NCI-H2196 (cell line): ENCODE data around the gene UBE2B.
A peak's percentile ranks its signal among the peaks of the same experiment; 100 is the strongest.
"Not testable (repeated sequence)": the region's sequence is repeated elsewhere in the genome, so short reads cannot be mapped to it uniquely, and the experiment has no call there.

Experiments
- DNase-seq: peaks from one replicate; lab custom pipeline; 2025; ENCODE audit not compliant: unreplicated experiment; lab: John Stamatoyannopoulos, UW

The UBE2B gene

DNA sequence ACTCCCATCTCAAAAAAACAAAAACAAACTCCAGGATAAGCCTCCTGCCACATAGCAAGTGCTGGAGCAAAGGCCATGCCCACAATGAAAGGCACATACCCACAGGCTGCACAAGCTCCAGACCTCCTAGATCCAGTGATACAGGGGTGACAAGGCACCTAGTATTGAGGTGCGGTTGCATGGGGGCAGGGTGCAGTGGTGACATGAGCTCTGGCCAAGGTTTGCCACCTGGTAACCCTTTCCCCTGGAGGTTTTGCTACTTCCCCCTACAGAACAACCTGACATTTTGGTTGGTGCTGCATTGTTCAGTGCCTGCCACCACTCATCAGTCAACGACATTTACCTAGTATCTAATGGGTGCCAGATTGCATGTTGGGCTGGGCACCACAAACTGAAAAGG is 25.8 kb downstream of the UBE2B start:
- DNase-seq = no peak

DNA sequence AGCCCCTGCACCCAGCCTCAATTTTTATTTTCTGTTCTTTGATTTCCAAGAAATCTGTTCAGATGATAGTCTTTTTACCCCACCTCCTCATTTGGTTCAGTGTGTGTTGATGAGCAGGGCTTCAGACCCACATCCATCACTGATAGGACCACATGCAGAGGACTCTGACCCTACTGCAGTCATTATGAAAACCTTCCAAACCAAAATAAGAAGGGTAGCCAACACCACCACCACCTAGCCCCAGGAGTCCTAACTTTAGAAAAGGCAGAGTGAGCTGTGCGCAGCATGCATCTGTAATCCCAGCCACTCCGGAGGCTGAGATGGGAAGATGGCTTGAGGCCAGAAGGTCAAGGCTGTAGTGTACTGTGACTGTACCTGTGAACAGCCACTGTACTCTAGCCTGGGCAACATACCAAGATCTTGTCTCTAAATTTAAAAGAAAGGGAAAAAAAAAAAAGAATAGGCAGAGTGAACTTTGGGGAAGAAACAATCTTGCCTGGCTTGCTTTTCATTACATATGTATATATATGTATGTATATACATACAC is 27.3 kb downstream of the UBE2B start:
- DNase-seq = no peak

DNA sequence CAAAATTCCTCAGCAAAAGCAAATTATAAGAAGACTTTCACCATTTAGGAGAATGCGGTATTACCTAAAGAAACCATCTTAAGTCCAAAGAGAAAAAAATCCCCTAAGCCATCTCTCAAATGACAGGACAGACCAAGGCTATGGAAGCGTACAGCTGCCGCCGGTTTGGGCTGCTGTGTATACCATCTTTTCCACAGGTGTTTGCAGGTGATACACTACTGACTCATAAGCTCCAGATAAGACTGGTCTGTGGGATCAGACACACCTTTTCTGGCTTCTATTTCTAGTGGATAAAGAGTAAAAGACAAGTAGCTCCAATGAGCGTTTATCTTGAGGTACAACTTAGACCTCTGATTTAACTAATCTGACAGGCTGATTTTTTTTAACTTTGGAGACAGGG is 32.6 kb downstream of the UBE2B start:
- DNase-seq = no peak

DNA sequence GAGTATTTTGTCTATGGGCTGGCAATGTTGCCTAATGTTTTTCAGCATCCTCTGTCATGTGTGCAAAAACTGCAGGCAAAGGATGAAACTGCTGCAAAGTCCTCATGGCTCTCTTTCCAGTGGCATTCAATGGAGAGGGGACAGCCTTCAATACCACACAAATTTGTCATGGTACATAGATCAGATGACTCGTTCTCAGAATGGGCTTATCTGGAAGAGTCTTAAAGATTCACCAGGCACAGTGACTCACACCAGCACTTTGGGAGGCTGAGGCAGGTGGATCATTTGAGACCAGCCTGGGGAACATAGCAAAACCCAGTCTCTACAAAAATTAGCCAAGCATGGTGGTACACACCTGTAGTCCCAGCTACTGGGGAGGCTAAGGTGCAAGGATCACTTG is 35.0 kb downstream of the UBE2B start:
- no peak for DNase-seq

GRCh38 chr5:134409321-134409720 is 38.0 kb downstream of the UBE2B start:
- no peak for DNase-seq

DNA sequence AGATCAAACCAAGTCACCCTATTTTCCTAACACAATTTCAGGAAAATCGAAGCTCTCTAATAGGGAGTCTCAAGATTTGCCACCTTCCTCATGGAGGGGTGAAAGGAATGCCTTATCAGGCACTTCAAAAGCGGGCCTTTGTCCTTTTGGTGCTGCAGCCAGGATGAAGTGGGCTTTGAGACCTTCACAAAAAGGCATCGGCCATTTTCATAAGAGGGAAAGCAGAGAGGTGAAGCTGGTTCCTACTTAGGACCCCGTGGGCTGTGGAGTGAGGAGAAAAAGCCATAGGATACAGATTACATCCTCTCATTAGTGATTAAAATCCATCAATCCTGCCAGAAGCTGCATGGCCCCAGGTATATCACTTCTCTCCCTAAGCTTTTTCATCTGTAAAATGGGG is 39.5 kb downstream of the UBE2B start:
- DNase-seq = no peak

- DNase-seq = no peak
These were observed 39.8 kb downstream of the UBE2B start for GRCh38 chr5:134411228-134411545.

DNA sequence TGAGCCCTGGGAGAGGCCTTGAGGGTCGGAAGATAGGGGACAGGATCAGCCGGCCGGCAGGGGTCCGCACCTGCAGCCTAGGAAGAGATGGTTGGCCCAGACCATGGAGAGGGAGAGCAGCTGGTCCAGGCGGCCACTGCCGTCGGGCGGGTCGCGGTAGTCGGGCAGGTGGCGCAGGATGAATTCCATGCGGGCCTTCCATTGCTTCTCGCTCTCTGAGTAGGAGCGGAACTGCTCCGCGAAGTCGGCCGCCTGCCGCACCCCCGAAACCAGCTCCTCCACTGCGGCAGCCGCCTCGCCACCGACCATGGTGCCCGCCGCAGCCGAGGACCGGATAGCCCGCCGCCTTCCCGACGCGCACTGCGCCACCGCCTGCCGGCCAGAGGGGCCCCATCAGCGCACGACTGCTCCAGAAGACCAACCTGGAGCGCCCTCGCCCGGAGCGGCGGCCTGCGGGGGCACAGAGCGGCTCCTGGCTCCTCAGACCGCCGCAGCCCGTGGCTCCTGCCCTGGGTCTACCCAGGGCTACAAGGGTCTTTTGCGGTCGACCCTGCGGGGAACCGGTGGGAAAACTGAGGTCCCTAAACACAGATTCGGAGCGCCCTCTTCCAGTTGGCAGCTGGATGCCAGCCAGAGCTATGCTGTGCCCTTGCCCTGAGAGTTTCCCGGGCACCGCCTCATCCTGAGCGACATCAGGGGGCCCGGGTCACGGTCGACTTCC is 40.3 kb downstream of the UBE2B start, which contains the start of gene CDKN2AIPNL:
Gene CDKN2AIPNL (minus strand): TSS at position 336 of the 721 bp plus-strand sequence. CDS start 27 bp downstream, at position 309.
- peak; percentile 90 for DNase-seq

DNA sequence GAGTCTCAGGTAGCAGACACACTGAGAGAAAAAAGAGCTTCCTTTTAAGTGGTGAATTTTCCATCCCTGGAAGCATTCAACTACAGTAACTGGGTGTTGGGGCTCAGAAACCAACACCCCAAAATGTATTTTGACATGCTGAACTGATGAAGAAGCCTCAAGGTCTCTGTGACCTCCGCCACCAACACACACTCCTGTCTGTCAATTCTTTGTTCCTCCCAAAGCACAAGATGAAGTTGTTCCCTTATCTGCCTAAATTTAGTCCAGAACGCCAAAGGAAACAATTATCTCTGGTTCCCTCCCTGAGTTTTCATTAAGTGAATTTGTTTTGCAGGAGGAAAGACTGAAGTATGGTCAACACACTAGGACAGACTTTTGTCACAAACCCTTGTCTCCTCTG is 41.7 kb downstream of the UBE2B start:
- DNase-seq = no peak

DNA sequence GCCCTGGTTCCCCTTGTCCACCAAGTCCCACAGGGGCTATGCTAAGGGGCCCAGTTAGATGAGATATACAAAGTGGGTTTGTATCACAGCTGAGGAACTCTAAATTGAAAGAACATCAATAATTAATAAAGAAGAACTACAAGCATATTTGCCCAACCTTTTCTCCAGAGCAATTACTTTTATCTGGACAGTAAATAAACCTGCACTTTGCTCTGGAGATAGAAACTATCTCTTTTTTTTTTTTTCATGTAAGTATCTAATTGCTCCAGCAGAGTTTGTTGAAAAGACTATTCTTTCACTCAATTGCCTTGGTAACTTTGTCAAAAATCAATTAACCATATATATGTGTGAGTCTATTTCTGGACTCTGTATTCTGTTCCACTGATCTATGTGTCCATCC is 46.3 kb downstream of the UBE2B start:
- DNase-seq = no peak

DNA sequence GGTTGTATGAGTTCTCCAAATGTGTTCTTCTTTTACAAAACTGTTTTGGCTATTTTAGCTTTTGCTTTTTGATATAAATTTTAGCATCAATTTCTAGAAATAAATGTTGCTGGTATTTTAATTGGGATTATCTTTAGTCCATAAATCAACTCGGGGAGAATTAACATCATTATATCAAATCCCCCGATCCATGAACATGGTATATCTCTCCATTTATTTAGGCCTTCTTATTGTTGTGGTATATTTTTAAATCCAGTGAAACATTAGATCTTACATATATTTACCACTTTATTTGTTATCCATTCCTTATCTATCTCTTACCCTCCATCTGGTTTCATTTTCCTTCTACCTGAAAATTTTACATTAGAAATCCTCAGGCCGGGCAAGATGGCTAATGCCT is 47.6 kb downstream of the UBE2B start:
- no peak for DNase-seq

GRCh38 chr5:134420343-134420742 is 49.0 kb downstream of the UBE2B start:
- no peak for DNase-seq

- DNase-seq = not testable (repeated sequence)
These were observed 49.7 kb downstream of the UBE2B start for GRCh38 chr5:134421038-134421437.

- DNase-seq = no peak
These were observed 51.5 kb downstream of the UBE2B start for GRCh38 chr5:134422791-134423365.

DNA sequence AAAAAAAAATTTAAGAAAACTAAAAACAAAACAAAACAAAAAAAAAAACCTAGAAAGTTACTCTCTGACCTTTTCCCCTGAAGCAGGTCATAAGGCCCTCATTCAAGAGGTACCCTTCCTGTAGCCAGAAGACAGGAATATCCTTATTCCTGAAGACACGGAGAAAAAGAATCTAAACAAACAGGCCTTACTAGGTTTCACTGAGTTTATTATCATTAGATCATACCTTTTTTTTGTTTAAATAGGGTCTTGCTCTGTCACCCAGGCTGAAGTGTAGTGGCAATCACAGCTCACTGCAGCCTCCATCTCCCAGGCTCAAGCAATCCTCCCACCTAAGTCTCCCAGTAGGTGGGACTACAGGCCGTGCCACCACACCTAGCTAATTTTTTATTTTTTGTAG is 52.0 kb downstream of the UBE2B start:
- DNase-seq = no peak

DNA sequence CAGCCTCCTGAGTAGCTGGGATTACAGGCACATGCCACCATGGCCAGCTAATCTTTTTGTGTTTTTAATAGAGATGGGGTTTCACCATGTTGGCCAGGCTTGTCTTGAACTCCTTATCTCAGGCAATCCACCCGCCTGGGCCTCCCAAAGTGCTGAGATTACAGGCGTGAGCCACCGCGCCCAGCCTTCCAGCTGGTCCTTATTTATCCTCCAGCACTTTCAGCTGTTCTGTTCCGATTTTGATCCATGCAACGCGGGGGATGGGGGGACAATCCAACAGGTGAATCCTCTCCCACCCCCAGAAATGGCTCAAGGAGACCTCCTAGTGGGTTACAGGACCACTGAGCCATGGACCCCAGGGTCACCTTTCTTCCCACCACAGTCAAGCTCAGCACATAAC is 55.0 kb downstream of the UBE2B start:
- DNase-seq = no peak

DNA sequence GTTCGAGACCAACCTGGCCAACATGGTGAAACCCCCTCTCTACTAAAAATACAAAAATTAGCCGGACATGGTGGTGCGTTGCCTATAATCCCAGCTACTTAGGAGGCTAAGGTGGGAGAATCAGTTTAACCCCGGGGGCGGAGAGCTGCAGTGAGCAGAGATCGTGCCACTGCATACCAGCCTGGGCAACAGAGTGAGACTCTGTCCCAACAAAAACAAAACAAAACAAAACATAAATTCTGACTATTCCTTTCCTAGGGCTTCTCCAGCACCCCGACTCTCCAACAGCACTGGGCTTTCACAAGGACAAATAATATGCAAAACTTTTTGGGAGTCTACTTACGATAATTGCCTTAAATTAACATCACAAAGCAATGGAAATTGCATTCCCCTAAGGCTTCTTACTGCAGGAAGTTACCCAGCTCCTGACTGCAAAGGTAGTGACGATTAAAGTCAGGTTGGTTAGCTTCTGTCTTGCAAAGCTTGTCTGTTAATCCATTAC is 56.2 kb downstream of the UBE2B start:
- no peak for DNase-seq

DNA sequence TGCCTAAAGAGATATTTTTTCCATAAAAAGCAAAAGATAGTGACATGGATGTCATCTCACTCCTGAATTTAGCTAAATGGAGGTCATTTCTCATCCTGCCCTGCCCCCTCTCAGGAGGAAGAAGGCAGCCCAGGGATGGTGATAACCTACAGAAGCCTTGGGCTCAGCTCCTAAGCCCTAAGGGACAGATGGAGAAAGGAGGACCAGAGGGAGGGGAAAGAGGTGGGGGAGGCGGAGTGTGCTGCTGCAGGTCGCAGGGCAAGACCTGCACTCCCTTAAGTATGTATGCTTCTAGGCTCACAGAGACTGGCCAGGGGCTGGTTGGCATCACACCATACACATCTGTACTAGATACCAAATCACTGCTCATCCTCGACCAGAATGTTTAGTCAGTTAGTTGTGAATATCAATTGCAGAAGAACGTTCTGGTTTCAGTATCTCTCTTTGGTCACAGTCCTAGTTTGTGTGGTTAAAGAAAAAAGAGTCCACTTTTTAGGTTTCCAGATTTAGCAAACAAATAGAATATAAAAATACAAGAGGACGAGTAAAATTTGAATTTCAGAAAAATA is 58.7 kb downstream of the UBE2B start:
- no peak for DNase-seq

- DNase-seq = no peak
These were observed 60.8 kb downstream of the UBE2B start for GRCh38 chr5:134432174-134432573.

GRCh38 chr5:134432677-134433359 is 61.4 kb downstream of the UBE2B start:
- peak; percentile 44 for DNase-seq

- no peak for DNase-seq
These were observed 64.2 kb downstream of the UBE2B start for GRCh38 chr5:134435560-134435959.
